ENCODE measurements around the gene NBAS. TPM values are rescaled to one million over a fixed set of nuclear protein-coding genes. Genes with fewer than 3 reads are reported as not detected.

The NBAS gene
- total and polyA plus RNA-seq, 7 donors, result 19.5 to 52.8 (median 27.0) TPM

DNA sequence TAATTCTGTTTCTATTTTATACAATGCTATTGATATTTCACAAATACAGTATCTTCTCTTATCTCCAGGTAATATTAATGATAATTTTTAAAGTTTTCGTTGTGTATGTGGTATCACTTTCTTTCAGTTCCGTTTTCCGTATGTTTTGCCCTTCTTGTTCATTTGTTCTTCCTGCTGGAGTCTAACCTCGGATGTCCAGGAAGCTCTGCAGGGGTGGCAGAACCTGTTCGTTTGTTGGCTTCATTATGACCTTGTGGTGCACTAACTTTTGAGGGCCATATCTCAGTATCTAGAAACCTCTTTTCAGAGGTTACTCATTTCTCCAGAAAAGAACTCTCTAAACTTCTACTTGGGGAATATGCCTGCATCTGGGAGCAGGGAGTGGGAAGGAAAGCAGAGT is 134.5 kb downstream of the NBAS start:
- no peak for ATAC-seq
- TF ChIP-seq CTCF (IDR thresholded peaks at IDR 0.05), result no peak
- WGBS, 3 donors, result 80 to 91% (median 88%) methylated on average over 5 of the region's 5 CpGs
- no peaks in the 10 kb centered on the region for H3K9me3 ChIP-seq
- intact Hi-C loops (cut with DNase I), result no loop called here
- no peaks in the 10 kb centered on the region for H3K4me1 ChIP-seq
- no peaks in the 10 kb centered on the region for H3K27me3 ChIP-seq (ENCODE audit: insufficient read depth in 3 of 3, low read length in 2 of 3)
- no peak overlapping the region for H3K4me3 ChIP-seq
- peaks cover 3 to 19% of the 10 kb centered on the region in 2 donors for H3K36me3 ChIP-seq (ENCODE audit: insufficient read depth in 1 of 2, low read depth in 1 of 2)
- no peak for DNase-seq
- H3K27ac ChIP-seq, result no peak overlapping the region

GRCh38 chr2:15425712-15426111 is 135.4 kb downstream of the NBAS start:
- WGBS, 3 donors, result 74 to 82% (median 78%) methylated on average over 4 of the region's 4 CpGs
- ATAC-seq (no peak), DNase-seq (no peak)
- TF ChIP-seq CTCF (IDR thresholded peaks at IDR 0.05), result no peak
- Histone ChIP-seq H3K4me1 (no peaks in the 10 kb centered on the region), H3K27me3 (ENCODE audit: insufficient read depth in 3 of 3, low read length in 2 of 3) (no peaks in the 10 kb centered on the region), H3K9me3 (no peaks in the 10 kb centered on the region), H3K4me3 (no peak overlapping the region), H3K27ac (no peak overlapping the region), H3K36me3 (ENCODE audit: insufficient read depth in 1 of 2, low read depth in 1 of 2) (peaks cover 3 to 19% of the 10 kb centered on the region in 2 donors)
- intact Hi-C loops (cut with DNase I), result no loop called here

- no peak overlapping the region for H3K27ac ChIP-seq
- intact Hi-C loops (cut with DNase I), result no loop called here
- peaks cover 3 to 27% of the 10 kb centered on the region in 2 donors for H3K36me3 ChIP-seq (ENCODE audit: insufficient read depth in 1 of 2, low read depth in 1 of 2)
- no peak overlapping the region for H3K4me3 ChIP-seq
- H3K27me3 ChIP-seq (ENCODE audit: insufficient read depth in 3 of 3, low read length in 2 of 3), result no peaks in the 10 kb centered on the region
- no peaks in the 10 kb centered on the region for H3K4me1 ChIP-seq
- no peaks in the 10 kb centered on the region for H3K9me3 ChIP-seq
- 94 to 96% (median 94%) methylated on average over 3 of the region's 3 CpGs for WGBS, 3 donors
- TF ChIP-seq CTCF (IDR thresholded peaks at IDR 0.05), result no peak
- DNase-seq (no peak), ATAC-seq (no peak)
Measured at GRCh38 chr2:15421753-15422152, 139.4 kb downstream of the NBAS start.

- H3K27me3 ChIP-seq (ENCODE audit: insufficient read depth in 3 of 3, low read length in 2 of 3), result no peaks in the 10 kb centered on the region
- H3K4me1 ChIP-seq, result peaks cover 10% of the 10 kb centered on the region
- H3K4me3 ChIP-seq, result no peak overlapping the region
- no peak for TF ChIP-seq CTCF (IDR thresholded peaks at IDR 0.05)
- H3K36me3 ChIP-seq (ENCODE audit: insufficient read depth in 1 of 2, low read depth in 1 of 2), result peaks cover 0 to 30% of the 10 kb centered on the region in 2 donors
- intact Hi-C loops (cut with DNase I), result no loop called here
- no peaks in the 10 kb centered on the region for H3K9me3 ChIP-seq
- no peak overlapping the region for H3K27ac ChIP-seq
- WGBS, 3 donors, result 96% methylated on average over 2 of the region's 2 CpGs
- no peak for ATAC-seq
- DNase-seq, result no peak
Measured at GRCh38 chr2:15415748-15416147, 145.4 kb downstream of the NBAS start.

DNA sequence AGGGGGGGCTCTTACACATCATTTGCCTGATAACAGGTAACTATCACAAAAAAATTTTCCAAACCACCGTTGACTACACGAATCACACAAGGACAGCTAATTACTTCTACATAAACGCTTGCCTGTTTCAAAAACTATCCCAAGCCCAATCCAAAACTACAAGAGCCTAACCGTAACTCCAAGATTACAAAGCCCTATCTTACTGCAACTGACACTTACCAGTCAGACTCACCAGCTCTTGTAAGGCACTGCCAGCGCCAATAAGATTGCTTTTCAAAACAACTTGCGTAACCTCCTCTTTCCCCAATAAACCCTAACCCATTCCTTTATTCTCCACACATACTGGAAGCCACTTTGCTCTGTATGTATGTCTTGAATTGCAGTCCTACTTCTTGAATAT is 148.4 kb downstream of the NBAS start:
- no peaks in the 10 kb centered on the region for H3K9me3 ChIP-seq
- no peak overlapping the region for H3K4me3 ChIP-seq
- ATAC-seq, result no peak
- intact Hi-C loops (cut with DNase I), result no loop called here
- peaks cover 0 to 41% of the 10 kb centered on the region in 2 donors for H3K36me3 ChIP-seq (ENCODE audit: insufficient read depth in 1 of 2, low read depth in 1 of 2)
- WGBS, 3 donors, result 87 to 97% (median 90%) methylated on average over 6 of the region's 6 CpGs
- H3K27ac ChIP-seq, result no peak overlapping the region
- no peaks in the 10 kb centered on the region for H3K27me3 ChIP-seq (ENCODE audit: insufficient read depth in 3 of 3, low read length in 2 of 3)
- H3K4me1 ChIP-seq, result peaks cover 10% of the 10 kb centered on the region
- no peak for DNase-seq
- TF ChIP-seq CTCF (IDR thresholded peaks at IDR 0.05), result no peak

Measured in psoas muscle (tissue), 8 donors.